Ascending aorta (tissue), 2 donors: ENCODE measurements around the gene PIP4K2C. TPM values are rescaled to one million over a fixed set of nuclear protein-coding genes. Genes with fewer than 3 reads are reported as not detected.

ENCODE experiments used
- DNase-seq, 2 donors: peaks; one replicate each; pipeline ENCODE4 v3.0.0-alpha.2; 2019; ENCODE audit warnings: low spot score in 2 of 2
- H3K27ac ChIP-seq, 2 donors: fragments of 200-600 bp; sonication (generic); one replicate each; pipeline ENCODE4 v1.5.1; 2016 to 2017; ENCODE audit warnings: mild to moderate bottlenecking in 1 of 2
- H3K27me3 ChIP-seq: fragments of 200-600 bp; sonication (generic); one replicate; pipeline ENCODE4 v1.5.1; 2017
- H3K36me3 ChIP-seq, 2 donors: fragments of 200-600 bp; sonication (generic); one replicate each; pipeline ENCODE4 v1.5.1; 2016
- H3K4me1 ChIP-seq, 2 donors: fragments of 200-600 bp; sonication (generic); one replicate each; pipeline ENCODE4 v1.5.1; 2016 to 2017; ENCODE audit warnings: mild to moderate bottlenecking in 1 of 2
- H3K4me3 ChIP-seq, 2 donors: fragments of 200-600 bp; sonication (generic); one replicate each; pipeline ENCODE4 v1.5.1; 2016 to 2017; ENCODE audit warnings: mild to moderate bottlenecking in 1 of 2
- H3K9me3 ChIP-seq, 2 donors: fragments of 200-600 bp; sonication (generic); one replicate each; pipeline ENCODE4 v1.5.1; 2016
- intact Hi-C: fragments of 100-400 bp; cut with DNase I; formaldehyde crosslinking; loops from one replicate; pipeline ENCODE4 v1.15.1; 2023
- total RNA-seq: library from RNA; depleted of rRNA; stranded (reverse); fragments of >200 nt; gene quantifications from one replicate; pipeline ENCODE4 v1.1.0, GENCODE V29; 2016
- TF ChIP-seq, protein P1 (sequence below), 3 experiments: fragments of 200-600 bp in 2 of 3; fragments of 450-650 bp in 1 of 3; sonication (generic) in 2 of 3; IDR thresholded peaks; one replicate each; pipeline ENCODE4 v1.5.1; 2016 to 2019; ENCODE audit warnings: antibody characterized with exemption in 3 of 3, mild to moderate bottlenecking in 1 of 3, moderate library complexity in 1 of 3

The PIP4K2C gene
- total RNA-seq, 1 donor from 2014 or later: 153 TPM

DNA sequence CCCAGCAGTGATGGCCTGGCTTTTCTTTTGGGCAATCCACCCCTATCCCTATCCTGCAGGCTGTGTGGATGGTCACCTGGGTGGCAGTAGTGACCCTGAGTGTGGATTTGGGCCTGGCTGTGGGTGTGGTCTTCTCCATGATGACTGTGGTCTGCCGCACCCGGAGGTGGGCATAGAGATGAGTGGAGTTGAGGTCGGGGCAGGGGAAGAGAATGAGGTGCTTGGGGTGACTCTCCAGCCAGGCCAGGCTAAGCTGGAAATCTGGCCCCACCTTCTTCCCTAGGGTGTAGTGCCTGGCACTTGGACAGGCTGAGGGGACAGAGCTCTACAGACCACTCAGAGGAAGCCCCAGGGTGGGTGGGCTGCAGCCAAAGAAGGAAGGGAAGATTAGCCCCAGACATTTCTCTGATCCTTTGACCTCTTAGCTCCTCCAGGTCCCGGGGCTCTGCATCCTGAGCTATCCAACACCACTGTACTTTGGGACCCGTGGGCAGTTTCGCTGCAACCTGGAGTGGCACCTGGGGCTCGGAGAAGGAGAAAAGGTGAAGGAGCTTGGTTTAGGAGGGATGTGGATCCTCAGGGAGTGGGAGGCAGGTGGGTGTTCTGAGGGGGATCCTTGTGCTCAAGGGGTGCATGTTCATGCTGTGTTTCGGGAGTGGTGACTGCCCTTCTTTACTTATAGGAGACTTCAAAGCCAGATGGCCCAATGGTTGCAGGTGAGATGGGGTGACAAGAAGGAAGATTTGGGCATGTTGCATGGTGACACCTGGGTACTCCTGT lies 33.6 kb downstream of the PIP4K2C start:
- Histone ChIP-seq H3K27ac (no peak overlapping the region), H3K9me3 (no peaks in the 10 kb centered on the region), H3K27me3 (no peaks in the 10 kb centered on the region), H3K36me3 (peaks cover 6% of the 10 kb centered on the region in 2 donors), H3K4me1 (peaks cover 5 to 8% of the 10 kb centered on the region in 2 donors), H3K4me3 (no peak overlapping the region)
- intact Hi-C loops: no loop called here
- TF ChIP-seq, protein P1, sequence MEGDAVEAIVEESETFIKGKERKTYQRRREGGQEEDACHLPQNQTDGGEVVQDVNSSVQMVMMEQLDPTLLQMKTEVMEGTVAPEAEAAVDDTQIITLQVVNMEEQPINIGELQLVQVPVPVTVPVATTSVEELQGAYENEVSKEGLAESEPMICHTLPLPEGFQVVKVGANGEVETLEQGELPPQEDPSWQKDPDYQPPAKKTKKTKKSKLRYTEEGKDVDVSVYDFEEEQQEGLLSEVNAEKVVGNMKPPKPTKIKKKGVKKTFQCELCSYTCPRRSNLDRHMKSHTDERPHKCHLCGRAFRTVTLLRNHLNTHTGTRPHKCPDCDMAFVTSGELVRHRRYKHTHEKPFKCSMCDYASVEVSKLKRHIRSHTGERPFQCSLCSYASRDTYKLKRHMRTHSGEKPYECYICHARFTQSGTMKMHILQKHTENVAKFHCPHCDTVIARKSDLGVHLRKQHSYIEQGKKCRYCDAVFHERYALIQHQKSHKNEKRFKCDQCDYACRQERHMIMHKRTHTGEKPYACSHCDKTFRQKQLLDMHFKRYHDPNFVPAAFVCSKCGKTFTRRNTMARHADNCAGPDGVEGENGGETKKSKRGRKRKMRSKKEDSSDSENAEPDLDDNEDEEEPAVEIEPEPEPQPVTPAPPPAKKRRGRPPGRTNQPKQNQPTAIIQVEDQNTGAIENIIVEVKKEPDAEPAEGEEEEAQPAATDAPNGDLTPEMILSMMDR (IDR thresholded peaks at IDR 0.05): no peak
- DNase-seq: no peak

DNA sequence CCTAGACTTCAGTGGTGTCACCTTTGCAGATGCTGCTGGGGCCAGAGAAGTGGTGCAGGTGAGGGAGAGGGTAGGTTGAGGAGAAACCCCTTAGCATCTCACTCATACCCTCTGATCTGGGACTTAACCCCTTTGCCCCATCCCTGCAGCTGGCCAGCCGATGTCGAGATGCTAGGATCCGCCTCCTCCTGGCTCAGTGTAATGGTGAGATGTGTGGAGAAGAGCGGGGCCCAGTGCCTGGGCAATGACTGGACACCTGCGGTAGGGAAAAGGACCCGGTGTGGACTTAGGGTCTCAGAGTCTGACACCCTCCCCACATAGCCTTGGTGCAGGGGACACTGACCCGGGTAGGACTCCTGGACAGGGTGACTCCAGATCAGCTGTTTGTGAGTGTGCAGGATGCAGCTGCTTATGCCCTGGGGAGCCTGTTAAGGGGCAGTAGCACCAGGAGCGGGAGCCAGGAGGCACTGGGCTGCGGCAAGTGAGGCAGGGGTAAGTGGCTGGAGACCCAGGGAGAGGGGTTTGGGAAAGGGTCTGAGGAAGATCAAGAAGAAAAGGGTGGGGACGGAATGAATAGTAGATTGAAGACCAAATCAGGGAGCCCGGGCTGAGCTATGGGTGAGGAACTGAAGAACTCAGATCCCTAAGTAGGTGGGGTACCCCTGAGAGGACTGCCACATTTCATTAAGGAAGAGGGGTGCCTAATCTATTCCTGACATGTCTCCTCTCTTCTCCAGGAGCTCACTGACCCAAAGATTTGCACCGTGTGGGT lies 34.5 kb downstream of the PIP4K2C start:
- Histone ChIP-seq H3K27ac (no peak overlapping the region), H3K36me3 (peaks cover 6% of the 10 kb centered on the region in 2 donors), H3K4me1 (peaks cover 5 to 8% of the 10 kb centered on the region in 2 donors), H3K4me3 (no peak overlapping the region), H3K27me3 (no peaks in the 10 kb centered on the region), H3K9me3 (no peaks in the 10 kb centered on the region)
- intact Hi-C loops: no loop called here
- no peak for DNase-seq
- TF ChIP-seq, protein P1 (IDR thresholded peaks at IDR 0.05): no peak

DNA sequence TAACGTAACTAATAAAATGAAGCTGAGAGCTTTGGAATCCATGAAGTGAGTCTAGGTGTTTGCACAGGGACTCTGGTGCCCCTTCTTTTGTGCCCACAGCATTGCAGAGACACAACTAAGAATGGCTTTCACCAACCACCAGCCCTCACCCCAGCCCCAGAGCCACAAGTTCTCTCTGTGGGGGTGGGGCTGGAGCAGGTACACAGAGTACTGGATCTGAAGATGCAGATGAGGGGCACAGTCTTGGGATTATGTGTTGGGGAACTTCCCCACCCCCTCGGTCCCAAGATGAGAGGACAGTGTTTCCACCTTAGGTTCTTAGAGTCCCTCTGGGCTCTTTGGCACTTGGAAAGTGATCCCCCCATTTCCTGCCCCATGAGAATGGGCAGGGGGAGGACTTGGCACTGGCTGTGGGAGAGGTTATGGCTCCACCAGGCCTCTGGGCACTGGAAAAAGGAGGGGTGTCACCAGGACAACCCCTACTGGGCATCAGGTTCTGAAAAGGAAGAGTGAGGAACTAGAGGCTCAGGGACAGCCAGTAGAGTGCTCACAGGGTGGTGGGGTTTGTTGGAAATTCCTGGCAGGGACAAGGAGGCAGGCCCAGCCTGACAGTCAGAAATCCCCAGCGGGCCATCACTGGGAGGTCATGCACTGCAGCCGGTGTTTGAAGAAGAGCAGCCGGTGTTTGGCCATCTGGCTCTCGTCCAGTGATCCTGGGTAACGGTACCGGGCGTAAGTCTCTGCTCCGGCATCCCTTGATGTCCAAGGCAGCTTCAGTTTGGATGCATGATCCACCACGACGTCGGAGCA lies 35.3 kb downstream of the PIP4K2C start:
- TF ChIP-seq, protein P1 (IDR thresholded peaks at IDR 0.05): no peak
- Histone ChIP-seq H3K27me3 (no peaks in the 10 kb centered on the region), H3K27ac (no peak overlapping the region), H3K36me3 (peaks cover 6% of the 10 kb centered on the region in 2 donors), H3K9me3 (no peaks in the 10 kb centered on the region), H3K4me3 (no peak overlapping the region), H3K4me1 (peaks cover 2 to 5% of the 10 kb centered on the region in 2 donors)
- DNase-seq: no peak
- intact Hi-C loops: no loop called here

DNA sequence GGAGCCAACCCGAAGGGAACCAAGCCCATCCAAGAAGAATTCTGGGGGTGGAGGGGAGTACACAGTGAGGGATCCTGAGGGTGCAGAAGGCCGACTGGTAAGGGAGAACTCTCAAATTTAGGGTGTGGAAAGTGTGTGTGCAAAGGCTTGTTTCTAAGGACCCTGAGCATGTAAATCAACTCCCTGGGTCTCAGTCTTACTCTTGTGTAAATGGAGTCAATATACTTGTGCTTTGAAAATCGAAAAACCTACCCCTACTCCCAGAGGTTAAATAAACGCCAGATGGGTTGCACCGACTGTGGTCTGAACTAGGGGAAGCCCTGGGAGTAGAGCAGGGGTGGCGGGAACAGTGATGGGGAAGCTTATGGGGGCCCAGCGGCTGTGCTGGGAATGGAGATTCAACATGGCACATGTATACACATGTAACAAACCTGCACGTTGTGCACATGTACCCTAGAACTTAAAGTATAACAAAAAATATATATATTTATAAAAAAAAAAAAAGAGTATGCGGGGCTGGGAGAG lies 36.0 kb downstream of the PIP4K2C start:
- DNase-seq: no peak
- peaks cover 6% of the 10 kb centered on the region in 2 donors for H3K36me3 ChIP-seq
- peaks cover 2 to 4% of the 10 kb centered on the region in 2 donors for H3K4me1 ChIP-seq
- TF ChIP-seq, protein P1 (IDR thresholded peaks at IDR 0.05): no peak
- H3K27me3 ChIP-seq: no peaks in the 10 kb centered on the region
- intact Hi-C loops: no loop called here
- no peak overlapping the region for H3K4me3 ChIP-seq
- H3K9me3 ChIP-seq: no peaks in the 10 kb centered on the region
- H3K27ac ChIP-seq: no peak overlapping the region

DNA sequence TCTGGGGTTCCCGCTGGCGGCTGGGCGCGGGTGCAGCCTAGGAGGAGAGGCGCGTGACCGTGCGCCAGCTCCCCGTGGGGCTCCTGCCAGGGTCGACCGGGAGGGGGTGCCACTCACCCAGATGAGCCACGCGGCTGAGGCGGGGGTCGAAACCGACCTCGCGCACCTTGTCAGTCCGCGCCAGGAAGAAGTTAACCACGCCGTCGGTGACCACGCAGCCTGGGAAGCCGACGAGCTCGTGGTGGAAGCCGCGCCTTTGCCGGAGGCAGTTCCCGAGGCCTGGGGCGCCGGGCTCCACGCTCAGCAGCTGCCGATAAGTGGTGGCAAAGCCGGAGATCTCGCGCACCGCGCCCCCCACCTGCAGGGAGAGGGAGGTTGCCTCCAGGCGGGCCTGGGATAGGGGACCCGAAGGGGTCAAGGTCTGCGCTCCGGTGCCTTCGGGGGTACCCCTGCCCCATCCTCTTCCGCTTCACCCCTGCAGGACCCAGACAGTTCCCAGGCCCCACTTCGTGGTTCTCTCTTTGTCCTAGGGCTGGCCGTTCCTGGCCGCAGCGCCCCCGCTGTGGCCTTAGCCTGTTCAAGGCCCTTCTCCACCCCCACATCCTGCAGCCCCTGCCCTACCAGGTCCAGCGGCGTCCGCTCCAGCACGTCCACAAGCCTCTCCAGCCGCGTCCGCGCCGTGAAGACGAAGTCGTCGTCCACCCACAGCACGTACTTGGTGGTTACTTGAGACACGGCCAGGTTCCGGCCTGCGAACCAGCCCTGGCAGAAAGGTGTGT lies 36.7 kb downstream of the PIP4K2C start:
- intact Hi-C loops: no loop called here
- no peak for DNase-seq
- H3K27me3 ChIP-seq: no peaks in the 10 kb centered on the region

More for the DNA sequence above, 36.7 kb downstream of the PIP4K2C start:
- peaks cover 2 to 4% of the 10 kb centered on the region in 2 donors for H3K4me1 ChIP-seq
- TF ChIP-seq, protein P1 (IDR thresholded peaks at IDR 0.05): no peak
- H3K27ac ChIP-seq: no peak overlapping the region
- H3K9me3 ChIP-seq: no peaks in the 10 kb centered on the region
- H3K36me3 ChIP-seq: peaks cover 6% of the 10 kb centered on the region in 2 donors
- no peak overlapping the region for H3K4me3 ChIP-seq
